ENCODE results near the gene YY1. TPM values are rescaled to one million over a fixed set of nuclear protein-coding genes. Genes with fewer than 3 reads are reported as not detected.
A peak's percentile ranks its signal among the peaks of the same experiment; 100 is the strongest.

YY1 gene
- total RNA-seq: 10 to 100 TPM; 53.9 to 61.5 (median 55.2) TPM
- polyA plus RNA-seq: 10 to 100 TPM; 26.7 to 46.7 (median 40.2) TPM

GRCh38 chr14:100238419-100239210 is at the start of gene YY1:
Gene YY1, plus strand, starts transcription at chr14:100239144. Its CDS starts 101 bp downstream, at chr14:100239245.
- peak; percentile 83 to 93 (median 91) for TF ChIP-seq POLR2AphosphoS5 (IDR thresholded peaks at IDR 0.05)
- no peak for TF ChIP-seq CTCF (IDR thresholded peaks at IDR 0.05)
- TF ChIP-seq POLR2A (IDR thresholded peaks at IDR 0.05): peak; percentile 23 to 61
- no peak for TF ChIP-seq EP300 (IDR thresholded peaks at IDR 0.05)
- 0 to 1% methylated on average over 108 to 123 of the region's 125 CpGs for WGBS, 2 donors
- H3K4me1 ChIP-seq: peaks cover 0 to 49% (median 46%) of the 10 kb centered on the region in 4 donors
- no peaks in the 10 kb centered on the region for H3K27me3 ChIP-seq
- peak within 1 kb of the TSS; percentile 98 to 100 (median 98) for H3K27ac ChIP-seq
- H3K9me3 ChIP-seq: no peaks in the 10 kb centered on the region
- H3K36me3 ChIP-seq: no peaks in the 10 kb centered on the region
- DNase-seq: peak; percentile 99
- intact Hi-C loops (cut with DNase I): loop anchor here (1.0 kb wide), 1 partner anchor 22 kb away; no protein-coding TSS in a partner anchor
- H3K4me3 ChIP-seq: peak within 1 kb of the TSS; percentile 75 to 100 (median 98)

GRCh38 chr14:100190126-100190525 is 48.8 kb upstream of the YY1 start:
- Histone ChIP-seq H3K36me3 (no peaks in the 10 kb centered on the region), H3K27me3 (no peaks in the 10 kb centered on the region), H3K4me3 (no peak overlapping the region), H3K4me1 (peaks cover 0 to 17% (median 11%) of the 10 kb centered on the region in 4 donors), H3K9me3 (no peaks in the 10 kb centered on the region), H3K27ac (no peak overlapping the region)
- TF ChIP-seq POLR2AphosphoS5 (IDR thresholded peaks at IDR 0.05): no peak
- no peak for TF ChIP-seq EP300 (IDR thresholded peaks at IDR 0.05)
- TF ChIP-seq CTCF (IDR thresholded peaks at IDR 0.05): no peak
- no peak for TF ChIP-seq POLR2A (IDR thresholded peaks at IDR 0.05)
- DNase-seq: no peak
- intact Hi-C loops (cut with DNase I): loop anchor here (5.0 kb wide), 1 partner anchor 83 kb away; no protein-coding TSS in a partner anchor
- WGBS, 2 donors: 97% methylated on average over 1 of the region's 1 CpG

GRCh38 chr14:100191584-100192249 is 47.2 kb upstream of the YY1 start:
- no peak for DNase-seq
- intact Hi-C loops (cut with DNase I): loop anchor here (1.0 to 5.0 kb wide), 3 partner anchors 45 to 208 kb away; no protein-coding TSS in a partner anchor
- no peak for TF ChIP-seq CTCF (IDR thresholded peaks at IDR 0.05)
- no peak for TF ChIP-seq POLR2AphosphoS5 (IDR thresholded peaks at IDR 0.05)
- TF ChIP-seq EP300 (IDR thresholded peaks at IDR 0.05): no peak
- TF ChIP-seq POLR2A (IDR thresholded peaks at IDR 0.05): no peak
- Histone ChIP-seq H3K27ac (peak overlapping the region; percentile 87 to 92 (median 88)), H3K9me3 (no peaks in the 10 kb centered on the region), H3K27me3 (no peaks in the 10 kb centered on the region), H3K4me3 (no peak overlapping the region), H3K36me3 (no peaks in the 10 kb centered on the region), H3K4me1 (peaks cover 0 to 17% (median 11%) of the 10 kb centered on the region in 4 donors)
- 85% methylated on average over 14 of the region's 14 CpGs for WGBS, 2 donors

DNA sequence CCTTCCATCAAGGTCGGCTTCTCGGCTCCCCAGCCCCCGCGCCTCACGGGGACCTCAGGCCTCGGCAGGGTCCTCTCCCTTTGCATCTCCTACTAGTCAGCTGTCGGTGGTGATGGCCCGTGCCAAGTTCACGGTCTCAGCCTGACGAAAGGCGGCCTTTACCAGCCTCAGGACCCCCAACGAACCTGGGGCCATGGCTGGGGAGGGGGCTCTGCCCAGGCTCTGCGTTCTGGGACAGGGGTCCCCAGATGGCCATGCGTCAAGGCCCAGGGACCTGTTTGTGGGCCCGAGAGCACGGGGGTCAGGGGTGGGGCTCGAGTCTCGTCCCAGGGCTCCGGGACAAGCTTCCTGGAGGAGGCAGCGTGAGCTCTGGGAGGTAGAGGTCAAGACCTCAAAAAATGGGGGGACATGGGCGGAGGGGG is 46.7 kb upstream of the YY1 start:
- WGBS, 2 donors: 61 to 64% methylated on average over 21 of the region's 21 CpGs
- Histone ChIP-seq H3K27ac (peak overlapping the region; percentile 87 to 92 (median 88)), H3K36me3 (no peaks in the 10 kb centered on the region), H3K4me1 (peaks cover 0 to 17% (median 11%) of the 10 kb centered on the region in 4 donors), H3K4me3 (peak overlapping the region; percentile 18 to 59 (median 51)), H3K9me3 (no peaks in the 10 kb centered on the region), H3K27me3 (no peaks in the 10 kb centered on the region)
- TF ChIP-seq CTCF (IDR thresholded peaks at IDR 0.05) (no peak), POLR2A (IDR thresholded peaks at IDR 0.05) (no peak), POLR2AphosphoS5 (IDR thresholded peaks at IDR 0.05) (no peak), EP300 (IDR thresholded peaks at IDR 0.05) (no peak)
- intact Hi-C loops (cut with DNase I): loop anchor here (1.0 to 5.0 kb wide), 3 partner anchors 45 to 209 kb away; no protein-coding TSS in a partner anchor
- peak; percentile 70 for DNase-seq

All from sigmoid colon (tissue), 7 donors.